Measurements from ENCODE around the gene DENND2D. TPM values are rescaled to one million over a fixed set of nuclear protein-coding genes. Genes with fewer than 3 reads are reported as not detected.

Gene DENND2D
- total RNA-seq, 4 donors from 2014 or later: 19.5 to 41.7 (median 27.8) TPM

DNA sequence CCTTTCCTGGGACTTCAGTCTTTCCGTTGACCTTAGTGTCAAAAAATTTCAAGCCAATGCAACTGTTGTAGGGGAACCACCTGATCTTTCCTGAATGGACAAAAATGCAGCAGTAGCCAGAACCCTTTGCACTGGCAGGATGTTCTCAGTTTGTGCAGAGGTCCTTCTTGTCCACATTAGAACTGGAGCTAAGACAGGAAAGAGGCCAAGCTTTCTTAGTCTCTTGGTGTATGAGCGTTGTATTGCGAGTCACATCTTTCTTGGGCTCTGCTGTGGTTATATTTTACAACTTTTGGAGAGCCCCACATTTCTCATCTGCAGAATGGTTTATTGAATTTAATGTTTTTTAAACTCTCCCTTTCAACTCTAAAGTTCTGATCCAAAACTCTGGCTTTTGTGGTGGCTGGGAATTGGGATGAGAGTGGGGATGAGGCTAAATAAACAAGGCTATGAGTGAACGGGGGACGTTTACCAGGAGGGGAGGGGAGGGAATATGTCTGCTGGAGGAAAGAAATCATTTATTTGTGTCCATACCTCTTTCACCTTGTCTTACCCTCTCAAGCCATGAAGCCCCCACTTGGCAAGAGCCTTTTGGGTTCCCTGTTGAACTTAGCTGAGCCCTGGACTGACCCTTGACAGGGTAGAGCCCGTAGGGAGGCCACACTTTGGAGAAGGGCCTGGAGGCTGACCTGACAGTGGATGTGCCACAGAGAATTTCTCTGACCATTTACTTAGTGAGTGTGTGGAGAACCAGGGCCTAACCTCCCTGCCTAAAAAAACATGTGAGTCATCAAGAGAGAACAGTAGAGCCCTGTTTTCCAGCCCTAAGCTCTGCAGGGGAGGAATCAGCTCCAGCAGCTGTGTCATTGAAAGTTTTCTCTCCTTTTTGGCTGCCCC, 27.7 kb upstream of the DENND2D start:
- TF ChIP-seq, protein P1, sequence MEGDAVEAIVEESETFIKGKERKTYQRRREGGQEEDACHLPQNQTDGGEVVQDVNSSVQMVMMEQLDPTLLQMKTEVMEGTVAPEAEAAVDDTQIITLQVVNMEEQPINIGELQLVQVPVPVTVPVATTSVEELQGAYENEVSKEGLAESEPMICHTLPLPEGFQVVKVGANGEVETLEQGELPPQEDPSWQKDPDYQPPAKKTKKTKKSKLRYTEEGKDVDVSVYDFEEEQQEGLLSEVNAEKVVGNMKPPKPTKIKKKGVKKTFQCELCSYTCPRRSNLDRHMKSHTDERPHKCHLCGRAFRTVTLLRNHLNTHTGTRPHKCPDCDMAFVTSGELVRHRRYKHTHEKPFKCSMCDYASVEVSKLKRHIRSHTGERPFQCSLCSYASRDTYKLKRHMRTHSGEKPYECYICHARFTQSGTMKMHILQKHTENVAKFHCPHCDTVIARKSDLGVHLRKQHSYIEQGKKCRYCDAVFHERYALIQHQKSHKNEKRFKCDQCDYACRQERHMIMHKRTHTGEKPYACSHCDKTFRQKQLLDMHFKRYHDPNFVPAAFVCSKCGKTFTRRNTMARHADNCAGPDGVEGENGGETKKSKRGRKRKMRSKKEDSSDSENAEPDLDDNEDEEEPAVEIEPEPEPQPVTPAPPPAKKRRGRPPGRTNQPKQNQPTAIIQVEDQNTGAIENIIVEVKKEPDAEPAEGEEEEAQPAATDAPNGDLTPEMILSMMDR (IDR thresholded peaks at IDR 0.05): no peak
- DNase-seq (ENCODE audit: low spot score) (no peak), ATAC-seq (ENCODE audit: low FRiP score) (peak; percentile 76)

- DNase-seq (ENCODE audit: low spot score) (no peak), ATAC-seq (ENCODE audit: low FRiP score) (peak; percentile 65)
- TF ChIP-seq, protein P1 (IDR thresholded peaks at IDR 0.05): no peak
These were observed 27.0 kb upstream of the DENND2D start, which contains the start of gene CHI3L2 for GRCh38 chr1:111227434-111227833. TSS of gene CHI3L2 (plus strand) at chr1:111227713. CDS start at chr1:111227730, 17 bp downstream.

DNA sequence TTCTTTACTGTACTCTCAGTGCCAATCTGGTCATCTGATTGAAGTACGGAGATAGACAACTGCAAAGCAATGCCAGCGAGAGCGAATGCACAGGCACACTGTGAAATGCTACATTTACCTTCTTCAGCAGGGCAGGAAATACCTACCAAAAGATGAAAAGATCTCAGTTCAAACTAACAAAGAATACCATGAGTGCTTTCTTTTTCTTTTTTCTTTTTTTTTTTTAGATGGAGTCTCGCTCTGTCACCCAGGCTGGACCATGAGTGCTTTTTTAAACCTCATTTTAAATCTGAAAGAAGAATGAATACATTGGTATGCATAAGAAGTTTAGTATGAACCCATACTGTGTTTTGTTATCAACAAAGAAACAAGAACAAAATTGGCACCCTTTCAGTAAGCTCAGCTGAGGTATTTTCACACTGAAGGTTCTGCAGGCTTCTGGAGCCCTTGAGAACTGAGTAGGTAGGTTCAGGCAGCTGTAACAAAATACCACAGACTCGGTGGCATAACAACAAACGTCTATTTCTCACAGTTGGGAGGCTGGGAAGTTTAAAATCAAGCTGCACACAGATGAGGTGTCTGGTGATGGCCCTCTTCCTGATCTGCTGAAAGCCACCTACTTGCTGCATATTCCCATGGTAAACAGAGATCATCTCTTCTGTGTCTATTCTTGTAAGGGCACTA, 25.4 kb upstream of the DENND2D start:
- TF ChIP-seq, protein P1 (IDR thresholded peaks at IDR 0.05): no peak
- ATAC-seq (ENCODE audit: low FRiP score) (no peak), DNase-seq (ENCODE audit: low spot score) (no peak)

- no peak for ATAC-seq (ENCODE audit: low FRiP score)
- TF ChIP-seq, protein P1 (IDR thresholded peaks at IDR 0.05): no peak
These were observed 24.6 kb upstream of the DENND2D start for GRCh38 chr1:111225091-111225490.

DNA sequence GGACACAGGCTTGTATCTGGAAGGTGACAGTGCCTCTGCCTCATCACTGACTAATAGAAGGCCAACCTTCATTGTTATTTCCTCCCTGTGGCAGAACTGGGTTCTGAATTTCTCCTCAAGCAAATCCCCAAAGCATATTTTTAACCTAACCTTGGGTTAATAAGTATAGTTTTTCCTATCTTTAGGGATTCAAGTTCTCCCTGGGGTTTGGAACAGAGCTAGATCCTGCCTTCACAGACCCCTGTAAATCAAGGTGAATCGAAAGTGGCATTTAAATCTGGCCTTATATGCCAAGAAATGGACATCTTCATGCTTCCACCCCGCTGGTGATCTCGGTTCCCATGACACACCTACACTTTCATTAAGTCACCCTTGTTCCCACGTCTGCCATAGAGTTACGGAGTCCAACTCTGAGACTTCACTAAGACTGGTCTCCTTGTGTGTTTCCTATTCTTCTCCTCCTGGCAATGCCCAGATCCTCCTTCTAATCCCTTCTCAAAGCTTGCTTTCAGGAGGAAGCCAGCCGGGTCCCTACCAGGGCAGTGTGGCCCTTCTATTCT, 22.8 kb upstream of the DENND2D start:
- ATAC-seq (ENCODE audit: low FRiP score) (no peak), DNase-seq (ENCODE audit: low spot score) (no peak)

More at GRCh38 chr1:111225091-111225490, 24.6 kb upstream of the DENND2D start:
- DNase-seq (ENCODE audit: low spot score): no peak

GRCh38 chr1:111222308-111223125, 22.1 kb upstream of the DENND2D start:
- TF ChIP-seq, protein P1 (IDR thresholded peaks at IDR 0.05): peak in 1 of 3 donors; percentile 55
- DNase-seq (ENCODE audit: low spot score): peak; percentile 58
- ATAC-seq (ENCODE audit: low FRiP score): peak; percentile 74

More for the DNA sequence above, 22.8 kb upstream of the DENND2D start:
- TF ChIP-seq, protein P1 (IDR thresholded peaks at IDR 0.05): no peak
